Measurements from ENCODE around the gene MYL11.

DNA sequence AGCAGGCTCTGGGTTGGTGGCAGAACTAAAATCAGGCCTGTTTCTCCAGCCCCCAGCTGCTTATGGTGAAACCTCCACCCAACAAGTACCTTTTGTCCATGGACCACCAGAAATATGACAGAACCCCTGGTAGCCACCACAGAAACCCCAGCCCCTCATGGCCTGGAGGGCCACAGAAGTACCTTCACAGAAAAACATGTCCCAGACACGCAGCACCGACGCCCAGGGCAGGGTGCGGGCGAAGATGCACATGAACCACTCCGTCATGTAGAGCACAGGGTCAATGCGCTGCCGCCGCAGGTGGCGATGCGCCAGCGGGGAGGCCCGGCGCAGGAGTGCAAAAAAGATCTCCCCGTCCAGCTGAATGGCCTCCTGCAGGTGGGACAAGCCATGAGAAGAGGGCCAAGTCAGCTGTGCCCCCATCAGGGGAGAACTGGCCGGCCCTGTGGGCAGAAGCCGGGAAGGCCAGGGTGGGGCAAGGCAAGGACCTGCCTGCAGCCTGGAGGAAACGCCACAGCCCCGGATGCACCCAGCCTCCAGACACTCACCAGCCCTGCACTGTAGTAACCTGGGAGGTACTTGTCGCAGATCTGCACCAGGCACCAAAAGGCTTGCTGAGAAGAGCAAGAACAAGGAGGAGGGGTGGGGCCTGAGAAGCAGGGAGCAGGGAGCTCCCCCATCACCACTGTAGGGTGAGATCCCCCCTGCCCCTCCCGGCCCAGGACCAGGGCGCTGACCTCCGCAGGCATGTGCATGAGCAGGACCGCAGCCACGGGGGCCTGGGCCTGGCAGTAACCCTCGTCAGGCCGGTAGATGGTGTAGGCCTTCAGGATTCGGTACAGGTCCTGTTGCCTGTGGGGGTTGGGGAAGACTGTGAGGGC lies 15.4 kb upstream of the MYL11 start:
- no peak for TF ChIP-seq SIN3A (IDR thresholded peaks at IDR 0.05; ENCODE audit: borderline replicate concordance, insufficient read depth, low read length)
- no peak for TF ChIP-seq POLR2AphosphoS5 (IDR thresholded peaks at IDR 0.05; ENCODE audit: low read depth, low read length)
- TF ChIP-seq, protein P1, sequence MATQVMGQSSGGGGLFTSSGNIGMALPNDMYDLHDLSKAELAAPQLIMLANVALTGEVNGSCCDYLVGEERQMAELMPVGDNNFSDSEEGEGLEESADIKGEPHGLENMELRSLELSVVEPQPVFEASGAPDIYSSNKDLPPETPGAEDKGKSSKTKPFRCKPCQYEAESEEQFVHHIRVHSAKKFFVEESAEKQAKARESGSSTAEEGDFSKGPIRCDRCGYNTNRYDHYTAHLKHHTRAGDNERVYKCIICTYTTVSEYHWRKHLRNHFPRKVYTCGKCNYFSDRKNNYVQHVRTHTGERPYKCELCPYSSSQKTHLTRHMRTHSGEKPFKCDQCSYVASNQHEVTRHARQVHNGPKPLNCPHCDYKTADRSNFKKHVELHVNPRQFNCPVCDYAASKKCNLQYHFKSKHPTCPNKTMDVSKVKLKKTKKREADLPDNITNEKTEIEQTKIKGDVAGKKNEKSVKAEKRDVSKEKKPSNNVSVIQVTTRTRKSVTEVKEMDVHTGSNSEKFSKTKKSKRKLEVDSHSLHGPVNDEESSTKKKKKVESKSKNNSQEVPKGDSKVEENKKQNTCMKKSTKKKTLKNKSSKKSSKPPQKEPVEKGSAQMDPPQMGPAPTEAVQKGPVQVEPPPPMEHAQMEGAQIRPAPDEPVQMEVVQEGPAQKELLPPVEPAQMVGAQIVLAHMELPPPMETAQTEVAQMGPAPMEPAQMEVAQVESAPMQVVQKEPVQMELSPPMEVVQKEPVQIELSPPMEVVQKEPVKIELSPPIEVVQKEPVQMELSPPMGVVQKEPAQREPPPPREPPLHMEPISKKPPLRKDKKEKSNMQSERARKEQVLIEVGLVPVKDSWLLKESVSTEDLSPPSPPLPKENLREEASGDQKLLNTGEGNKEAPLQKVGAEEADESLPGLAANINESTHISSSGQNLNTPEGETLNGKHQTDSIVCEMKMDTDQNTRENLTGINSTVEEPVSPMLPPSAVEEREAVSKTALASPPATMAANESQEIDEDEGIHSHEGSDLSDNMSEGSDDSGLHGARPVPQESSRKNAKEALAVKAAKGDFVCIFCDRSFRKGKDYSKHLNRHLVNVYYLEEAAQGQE (IDR thresholded peaks at IDR 0.05; ENCODE audit: insufficient read depth in 1 of 2, low read depth in 2 of 2, low read length in 2 of 2), result no peak

Data from PFSK-1 (cell line).